ENCODE measurements around the gene PACSIN2. TPM values are rescaled to one million over a fixed set of nuclear protein-coding genes. Genes with fewer than 3 reads are reported as not detected.

Gene PACSIN2
- total and polyA plus RNA-seq, 2 of the 13 experiments (the other 11 are each of a cell fraction or from before 2014, with no cell fraction given): 54.1 to 68.8 TPM

DNA sequence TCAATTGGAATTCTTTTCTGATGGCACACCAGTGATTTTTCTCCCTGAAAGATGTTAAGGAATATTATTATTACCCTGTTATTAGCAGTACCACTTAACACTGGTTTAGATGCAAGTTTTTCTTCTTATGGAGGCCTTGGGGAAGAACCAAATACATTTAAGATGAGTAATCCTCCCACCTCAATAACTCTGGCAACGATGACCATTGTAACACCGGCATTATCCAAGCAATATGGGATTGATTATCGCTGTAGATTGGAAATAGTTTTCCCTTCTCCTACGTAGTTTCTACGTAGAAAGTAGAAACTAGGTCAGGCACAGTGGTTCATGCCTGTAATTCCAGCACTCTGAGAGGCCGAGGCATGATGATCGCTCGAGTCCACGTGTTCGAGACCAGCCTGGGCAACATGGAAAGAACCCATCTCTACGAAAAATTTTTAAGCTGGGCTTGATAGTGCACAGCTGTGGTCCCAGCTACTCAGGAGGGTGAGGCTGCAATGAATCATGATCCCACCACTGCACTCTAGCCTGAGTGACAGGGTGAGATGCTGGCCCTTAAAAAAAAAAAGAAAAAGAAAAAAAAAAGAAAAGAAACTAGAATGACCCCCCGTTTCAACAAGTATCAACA, 45.5 kb downstream of the PACSIN2 start:
- Histone ChIP-seq H3K27ac (ENCODE audit: extremely low read length, insufficient read depth, low read length) (no peak overlapping the region), H3K4me3 (replicated peaks in 1 of 3; ENCODE audit: insufficient read depth in 1 of 3, low read depth in 2 of 3, low read length in 3 of 3) (no peak overlapping the region), H3K4me2 (ENCODE audit: low read depth, low read length) (no peak overlapping the region), H3K79me2 (ENCODE audit: insufficient read depth, low read length) (peaks cover 81% of the 10 kb centered on the region), H3K36me3 (replicated peaks in 1 of 2; ENCODE audit: control insufficient read depth in 1 of 2, insufficient read depth in 2 of 2, low read length in 2 of 2) (peaks cover 2 to 25% of the 10 kb centered on the region in 2 experiments; a peak in 3 of 5 replicates), H2AFZ (ENCODE audit: low read length) (no peak overlapping the region), H3K9ac (ENCODE audit: insufficient read depth, low read depth, low read length) (no peak overlapping the region), H3K9me3 (ENCODE audit: low read length) (no peaks in the 10 kb centered on the region), H3K4me1 (ENCODE audit: insufficient read depth, low read length) (peaks cover 59% of the 10 kb centered on the region), H4K20me1 (ENCODE audit: insufficient read depth, low read length) (peaks cover 8% of the 10 kb centered on the region; the same call in 1 of the 2 replicates), H3K27me3 (ENCODE audit: control insufficient read depth in 1 of 2, insufficient read depth in 2 of 2, low read length in 2 of 2) (no peaks in the 10 kb centered on the region)
- ChIA-PET CTCF (ENCODE audit: low intra/inter-chr PET ratio, low total read pairs) (no interaction called here), POLR2A (interaction anchor here (1.5 kb wide), 1 partner anchor 10 kb away, joined by 5 read pairs; no protein-coding TSS in a partner anchor)
- intact Hi-C loops (cut with micrococcal nuclease; ENCODE audit: unreplicated experiment) (no loop called here), in situ Hi-C loops (cut with HindIII; ENCODE audit: extremely low pct_ligation_motif_present, low pct_unique_long_range_greater_than_20kb) (no loop called here)
- FAIRE-seq (no peak), ATAC-seq (no peak), DNase-seq (ENCODE audit: low spot score) (no peak)
- no TSS peak for BruUV-seq (replicated peaks)
- 96% methylated on average over 12 of the region's 12 CpGs for WGBS (ENCODE audit: low lambda C conversion rate)
- TF ChIP-seq TGIF2 (CRISPR knock-in tag; IDR thresholded peaks at IDR 0.05) (no peak), ELF4 (CRISPR knock-in tag; IDR thresholded peaks at IDR 0.05; ENCODE audit: borderline replicate concordance) (no peak), HOXD1 (CRISPR knock-in tag; IDR thresholded peaks at IDR 0.05) (no peak), TBL1XR1 (IDR thresholded peaks at IDR 0.05; ENCODE audit: borderline replicate concordance, low read length, partially characterized antibody) (no peak), ZNF441 (CRISPR knock-in tag; IDR thresholded peaks at IDR 0.05; ENCODE audit: borderline replicate concordance) (no peak), ZNF761 (CRISPR knock-in tag; conservative IDR thresholded peaks at IDR 0.05) (no peak), ZNF570 (CRISPR knock-in tag; IDR thresholded peaks at IDR 0.05; ENCODE audit: borderline replicate concordance) (no peak), ZNF891 (CRISPR knock-in tag; IDR thresholded peaks at IDR 0.05) (no peak)
- TF ChIP-seq, protein P1, sequence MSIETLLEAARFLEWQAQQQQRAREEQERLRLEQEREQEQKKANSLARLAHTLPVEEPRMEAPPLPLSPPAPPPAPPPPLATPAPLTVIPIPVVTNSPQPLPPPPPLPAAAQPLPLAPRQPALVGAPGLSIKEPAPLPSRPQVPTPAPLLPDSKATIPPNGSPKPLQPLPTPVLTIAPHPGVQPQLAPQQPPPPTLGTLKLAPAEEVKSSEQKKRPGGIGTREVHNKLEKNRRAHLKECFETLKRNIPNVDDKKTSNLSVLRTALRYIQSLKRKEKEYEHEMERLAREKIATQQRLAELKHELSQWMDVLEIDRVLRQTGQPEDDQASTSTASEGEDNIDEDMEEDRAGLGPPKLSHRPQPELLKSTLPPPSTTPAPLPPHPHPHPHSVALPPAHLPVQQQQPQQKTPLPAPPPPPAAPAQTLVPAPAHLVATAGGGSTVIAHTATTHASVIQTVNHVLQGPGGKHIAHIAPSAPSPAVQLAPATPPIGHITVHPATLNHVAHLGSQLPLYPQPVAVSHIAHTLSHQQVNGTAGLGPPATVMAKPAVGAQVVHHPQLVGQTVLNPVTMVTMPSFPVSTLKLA (IDR thresholded peaks at IDR 0.05): no peak
- TF ChIP-seq, protein P2, sequence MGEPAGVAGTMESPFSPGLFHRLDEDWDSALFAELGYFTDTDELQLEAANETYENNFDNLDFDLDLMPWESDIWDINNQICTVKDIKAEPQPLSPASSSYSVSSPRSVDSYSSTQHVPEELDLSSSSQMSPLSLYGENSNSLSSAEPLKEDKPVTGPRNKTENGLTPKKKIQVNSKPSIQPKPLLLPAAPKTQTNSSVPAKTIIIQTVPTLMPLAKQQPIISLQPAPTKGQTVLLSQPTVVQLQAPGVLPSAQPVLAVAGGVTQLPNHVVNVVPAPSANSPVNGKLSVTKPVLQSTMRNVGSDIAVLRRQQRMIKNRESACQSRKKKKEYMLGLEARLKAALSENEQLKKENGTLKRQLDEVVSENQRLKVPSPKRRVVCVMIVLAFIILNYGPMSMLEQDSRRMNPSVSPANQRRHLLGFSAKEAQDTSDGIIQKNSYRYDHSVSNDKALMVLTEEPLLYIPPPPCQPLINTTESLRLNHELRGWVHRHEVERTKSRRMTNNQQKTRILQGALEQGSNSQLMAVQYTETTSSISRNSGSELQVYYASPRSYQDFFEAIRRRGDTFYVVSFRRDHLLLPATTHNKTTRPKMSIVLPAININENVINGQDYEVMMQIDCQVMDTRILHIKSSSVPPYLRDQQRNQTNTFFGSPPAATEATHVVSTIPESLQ (CRISPR knock-in tag; conservative IDR thresholded peaks at IDR 0.05): no peak
- TF ChIP-seq, protein P3, sequence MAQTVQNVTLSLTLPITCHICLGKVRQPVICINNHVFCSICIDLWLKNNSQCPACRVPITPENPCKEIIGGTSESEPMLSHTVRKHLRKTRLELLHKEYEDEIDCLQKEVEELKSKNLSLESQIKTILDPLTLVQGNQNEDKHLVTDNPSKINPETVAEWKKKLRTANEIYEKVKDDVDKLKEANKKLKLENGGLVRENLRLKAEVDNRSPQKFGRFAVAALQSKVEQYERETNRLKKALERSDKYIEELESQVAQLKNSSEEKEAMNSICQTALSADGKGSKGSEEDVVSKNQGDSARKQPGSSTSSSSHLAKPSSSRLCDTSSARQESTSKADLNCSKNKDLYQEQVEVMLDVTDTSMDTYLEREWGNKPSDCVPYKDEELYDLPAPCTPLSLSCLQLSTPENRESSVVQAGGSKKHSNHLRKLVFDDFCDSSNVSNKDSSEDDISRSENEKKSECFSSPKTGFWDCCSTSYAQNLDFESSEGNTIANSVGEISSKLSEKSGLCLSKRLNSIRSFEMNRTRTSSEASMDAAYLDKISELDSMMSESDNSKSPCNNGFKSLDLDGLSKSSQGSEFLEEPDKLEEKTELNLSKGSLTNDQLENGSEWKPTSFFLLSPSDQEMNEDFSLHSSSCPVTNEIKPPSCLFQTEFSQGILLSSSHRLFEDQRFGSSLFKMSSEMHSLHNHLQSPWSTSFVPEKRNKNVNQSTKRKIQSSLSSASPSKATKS (CRISPR knock-in tag; IDR thresholded peaks at IDR 0.05): no peak
- TF ChIP-seq, protein P4, sequence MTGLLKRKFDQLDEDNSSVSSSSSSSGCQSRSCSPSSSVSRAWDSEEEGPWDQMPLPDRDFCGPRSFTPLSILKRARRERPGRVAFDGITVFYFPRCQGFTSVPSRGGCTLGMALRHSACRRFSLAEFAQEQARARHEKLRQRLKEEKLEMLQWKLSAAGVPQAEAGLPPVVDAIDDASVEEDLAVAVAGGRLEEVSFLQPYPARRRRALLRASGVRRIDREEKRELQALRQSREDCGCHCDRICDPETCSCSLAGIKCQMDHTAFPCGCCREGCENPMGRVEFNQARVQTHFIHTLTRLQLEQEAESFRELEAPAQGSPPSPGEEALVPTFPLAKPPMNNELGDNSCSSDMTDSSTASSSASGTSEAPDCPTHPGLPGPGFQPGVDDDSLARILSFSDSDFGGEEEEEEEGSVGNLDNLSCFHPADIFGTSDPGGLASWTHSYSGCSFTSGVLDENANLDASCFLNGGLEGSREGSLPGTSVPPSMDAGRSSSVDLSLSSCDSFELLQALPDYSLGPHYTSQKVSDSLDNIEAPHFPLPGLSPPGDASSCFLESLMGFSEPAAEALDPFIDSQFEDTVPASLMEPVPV (CRISPR knock-in tag; IDR thresholded peaks at IDR 0.05): no peak
